KMS-11 (cell line): ENCODE data around the gene SPINT4.
"Not testable (repeated sequence)": the region's sequence is repeated elsewhere in the genome, so short reads cannot be mapped to it uniquely, and the experiment has no call there.

Experiments used
- H2AFZ ChIP-seq: fragments of 200-600 bp; sonication (generic); 2 replicates; pipeline ENCODE4 v1.6.1; 2016; ENCODE audit warnings: antibody characterized with exemption, mixed run types, low read depth
- H3K27ac ChIP-seq: fragments of 200-600 bp; sonication (generic); 2 replicates; pipeline ENCODE4 v1.6.1; 2016; ENCODE audit warnings: mild to moderate bottlenecking, mixed run types
- H3K27me3 ChIP-seq: fragments of 200-600 bp; sonication (generic); 2 replicates; pipeline ENCODE4 v1.6.1; 2017; ENCODE audit warnings: mild to moderate bottlenecking, low read depth, mixed run types, moderate library complexity; ENCODE audit not compliant: insufficient read depth
- H3K36me3 ChIP-seq: fragments of 200-600 bp; sonication (generic); 2 replicates; pipeline ENCODE4 v1.6.1; 2017; ENCODE audit warnings: mild to moderate bottlenecking, mixed run types; ENCODE audit not compliant: insufficient read depth
- H3K4me1 ChIP-seq: fragments of 200-600 bp; sonication (generic); 2 replicates; pipeline ENCODE4 v1.6.1; 2016; ENCODE audit warnings: mild to moderate bottlenecking, low read depth, mixed run types; ENCODE audit not compliant: poor library complexity, severe bottlenecking
- H3K4me2 ChIP-seq: fragments of 200-600 bp; sonication (generic); 2 replicates; pipeline ENCODE4 v1.7.0; 2016; ENCODE audit warnings: mild to moderate bottlenecking, mixed run types
- H3K4me3 ChIP-seq: fragments of 200-600 bp; sonication (generic); IDR thresholded peaks from 2 replicates; pipeline ENCODE4 v1.6.1; 2017; ENCODE audit warnings: low read depth, low read length, mixed read lengths; ENCODE audit not compliant: insufficient read depth
- H3K79me2 ChIP-seq: fragments of 200-600 bp; sonication (generic); 2 replicates; pipeline ENCODE4 v1.6.1; 2016; ENCODE audit warnings: low read depth, mixed run types; ENCODE audit not compliant: insufficient read depth
- H3K9ac ChIP-seq: fragments of 200-600 bp; sonication (generic); 2 replicates; pipeline ENCODE4 v1.6.1; 2016; ENCODE audit warnings: mild to moderate bottlenecking, mixed run types
- H4K20me1 ChIP-seq: fragments of 200-600 bp; sonication (generic); 2 replicates; pipeline ENCODE4 v1.6.1; 2016; ENCODE audit warnings: mild to moderate bottlenecking, mixed run types; ENCODE audit not compliant: insufficient read depth
- TF ChIP-seq, protein P1 (sequence below): fragments of 200-600 bp; sonication (generic); conservative IDR thresholded peaks from 2 replicates; pipeline ENCODE4 v1.6.1; 2017; ENCODE audit warnings: low read depth, mild to moderate bottlenecking, antibody characterized with exemption, low read length, moderate library complexity, mixed read lengths

Gene SPINT4

DNA sequence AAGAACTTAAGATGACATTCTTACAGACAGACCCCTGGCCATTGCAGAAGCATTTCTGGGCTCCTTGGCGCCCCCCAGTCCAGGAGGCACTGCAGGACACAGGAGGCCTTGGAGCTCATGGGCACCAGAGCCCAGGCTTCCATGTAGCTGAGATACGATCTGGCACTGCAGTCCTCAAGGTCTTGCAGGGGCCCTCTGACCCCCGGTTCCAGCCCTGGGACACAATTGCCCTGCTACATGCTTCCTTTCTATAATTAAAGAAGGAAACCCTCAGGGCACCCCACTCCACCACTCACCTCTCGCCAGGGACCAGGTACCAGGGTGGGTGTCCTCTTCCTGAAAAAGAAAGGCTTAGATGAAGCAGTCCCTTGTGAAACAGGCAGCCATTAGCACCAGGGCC, 35.9 kb downstream of the SPINT4 start:
- Histone ChIP-seq H3K4me1 (no peaks in the 10 kb centered on the region), H3K79me2 (no peaks in the 10 kb centered on the region), H2AFZ (no peak overlapping the region), H3K27me3 (no peaks in the 10 kb centered on the region), H4K20me1 (no peaks in the 10 kb centered on the region), H3K9ac (no peak overlapping the region), H3K4me2 (no peak overlapping the region), H3K4me3 (no peak overlapping the region), H3K36me3 (no peaks in the 10 kb centered on the region), H3K27ac (no peak overlapping the region)
- TF ChIP-seq, protein P1, sequence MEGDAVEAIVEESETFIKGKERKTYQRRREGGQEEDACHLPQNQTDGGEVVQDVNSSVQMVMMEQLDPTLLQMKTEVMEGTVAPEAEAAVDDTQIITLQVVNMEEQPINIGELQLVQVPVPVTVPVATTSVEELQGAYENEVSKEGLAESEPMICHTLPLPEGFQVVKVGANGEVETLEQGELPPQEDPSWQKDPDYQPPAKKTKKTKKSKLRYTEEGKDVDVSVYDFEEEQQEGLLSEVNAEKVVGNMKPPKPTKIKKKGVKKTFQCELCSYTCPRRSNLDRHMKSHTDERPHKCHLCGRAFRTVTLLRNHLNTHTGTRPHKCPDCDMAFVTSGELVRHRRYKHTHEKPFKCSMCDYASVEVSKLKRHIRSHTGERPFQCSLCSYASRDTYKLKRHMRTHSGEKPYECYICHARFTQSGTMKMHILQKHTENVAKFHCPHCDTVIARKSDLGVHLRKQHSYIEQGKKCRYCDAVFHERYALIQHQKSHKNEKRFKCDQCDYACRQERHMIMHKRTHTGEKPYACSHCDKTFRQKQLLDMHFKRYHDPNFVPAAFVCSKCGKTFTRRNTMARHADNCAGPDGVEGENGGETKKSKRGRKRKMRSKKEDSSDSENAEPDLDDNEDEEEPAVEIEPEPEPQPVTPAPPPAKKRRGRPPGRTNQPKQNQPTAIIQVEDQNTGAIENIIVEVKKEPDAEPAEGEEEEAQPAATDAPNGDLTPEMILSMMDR = no peak

DNA sequence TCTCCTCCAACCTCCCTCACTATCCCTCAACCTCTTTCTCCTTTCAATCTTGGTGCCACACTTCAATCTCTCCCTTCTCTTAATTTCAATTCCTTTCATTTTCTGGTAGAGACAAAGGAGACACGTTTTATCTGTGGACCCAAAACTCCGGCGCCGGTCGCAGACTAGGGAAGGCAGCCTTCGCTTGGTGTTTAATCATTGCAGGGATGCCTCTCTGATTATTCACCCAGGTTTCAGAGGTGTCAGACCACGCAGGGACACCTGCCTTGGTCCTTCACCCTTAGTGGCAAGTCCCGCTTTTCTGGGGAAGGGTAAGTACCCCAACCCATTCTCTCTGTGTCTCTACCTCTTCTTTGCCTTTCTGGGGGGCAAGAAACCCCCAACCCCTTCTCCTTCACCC, 37.8 kb downstream of the SPINT4 start:
- not testable (repeated sequence) for H3K36me3 ChIP-seq, H2AFZ ChIP-seq, H3K4me2 ChIP-seq, H3K4me1 ChIP-seq, H4K20me1 ChIP-seq, H3K9ac ChIP-seq, H3K79me2 ChIP-seq, H3K4me3 ChIP-seq, H3K27ac ChIP-seq, H3K27me3 ChIP-seq

GRCh38 chr20:45761966-45762365, 39.8 kb downstream of the SPINT4 start:
- not testable (repeated sequence) for H3K4me3 ChIP-seq, H3K4me1 ChIP-seq, H3K79me2 ChIP-seq, H4K20me1 ChIP-seq, H2AFZ ChIP-seq, H3K27me3 ChIP-seq, H3K36me3 ChIP-seq, H3K4me2 ChIP-seq, H3K27ac ChIP-seq, H3K9ac ChIP-seq

GRCh38 chr20:45764618-45765282, 42.6 kb downstream of the SPINT4 start:
- not testable (repeated sequence) for H4K20me1 ChIP-seq, H3K9ac ChIP-seq, H3K36me3 ChIP-seq, H3K79me2 ChIP-seq, H3K27me3 ChIP-seq, H3K4me1 ChIP-seq, H3K4me2 ChIP-seq, H3K4me3 ChIP-seq, H2AFZ ChIP-seq, H3K27ac ChIP-seq

DNA sequence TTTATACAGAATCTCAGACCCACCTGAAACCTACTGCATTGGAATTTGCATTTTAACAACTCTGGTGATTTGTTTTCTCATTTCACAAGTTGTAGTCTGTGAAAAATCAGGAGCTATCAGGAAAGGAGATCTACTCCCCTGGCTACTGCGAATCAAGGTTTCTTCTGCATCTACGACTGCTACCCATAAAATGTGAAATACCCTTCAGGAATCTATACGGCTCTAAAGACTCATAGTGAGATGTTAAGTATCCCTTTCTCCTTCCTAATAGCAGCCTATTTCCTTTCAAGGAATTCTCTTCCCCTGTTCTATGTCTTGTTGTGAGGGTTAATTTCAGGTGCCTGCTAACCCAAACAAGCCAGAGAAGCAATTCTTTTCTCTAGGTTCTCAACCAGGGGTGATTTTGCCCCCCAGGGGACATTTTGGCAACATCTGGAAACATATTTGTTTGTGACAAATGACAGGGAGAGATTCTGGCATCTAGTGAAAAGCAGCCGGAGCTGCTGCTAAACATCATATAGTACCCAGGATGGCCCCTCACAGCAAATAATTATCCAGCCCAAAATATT, 43.2 kb downstream of the SPINT4 start:
- Histone ChIP-seq H3K27ac (no peak overlapping the region), H3K27me3 (0 out of 2 replicates have a peak, but pooled peaks cover 2% of the 10 kb centered on the region), H3K9ac (no peak overlapping the region), H3K4me3 (no peak overlapping the region), H3K4me1 (no peaks in the 10 kb centered on the region), H3K4me2 (no peak overlapping the region), H2AFZ (no peak overlapping the region), H4K20me1 (no peaks in the 10 kb centered on the region), H3K79me2 (no peaks in the 10 kb centered on the region), H3K36me3 (no peaks in the 10 kb centered on the region)
- TF ChIP-seq, protein P1 = no peak

DNA sequence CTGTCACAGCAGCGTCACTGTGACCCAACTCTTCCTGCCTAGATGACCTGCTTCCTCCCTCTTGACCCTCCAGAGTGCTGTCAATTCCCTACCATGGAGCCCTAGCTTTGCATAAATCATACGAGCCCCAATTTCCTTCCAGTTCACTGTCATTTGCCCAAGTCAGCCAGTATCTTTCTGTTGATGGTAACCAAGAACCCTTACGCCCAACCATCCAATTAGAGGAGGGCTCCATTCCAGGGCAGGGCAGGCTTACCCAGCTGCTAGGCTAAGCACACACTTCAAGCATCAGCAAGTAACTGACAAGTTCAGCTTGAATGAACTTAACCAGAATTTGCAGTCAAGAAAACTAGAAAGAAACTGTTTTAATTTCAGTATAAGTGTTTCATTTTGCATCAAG, 43.8 kb downstream of the SPINT4 start:
- Histone ChIP-seq H3K4me3 (no peak overlapping the region), H3K27me3 (0 out of 2 replicates have a peak, but pooled peaks cover 2% of the 10 kb centered on the region), H3K27ac (no peak overlapping the region), H3K4me2 (no peak overlapping the region), H3K4me1 (peaks cover 3% of the 10 kb centered on the region), H2AFZ (no peak overlapping the region), H3K9ac (no peak overlapping the region), H4K20me1 (no peaks in the 10 kb centered on the region), H3K79me2 (no peaks in the 10 kb centered on the region), H3K36me3 (no peaks in the 10 kb centered on the region)
- TF ChIP-seq, protein P1 = no peak
